Stimulated activated CD4-positive, alpha-beta T cell treated with anti-CD3 and anti-CD28 coated beads, Interleukin-1b, Interleukin-23, amount 100 ng/mL, for 4 hours (primary cell): ENCODE results near the gene PPP2R2C.

Experiments
- DNase-seq, 2 donors: peaks; one replicate each; pipeline ENCODE4 v3.0.0-alpha.2; 2020; ENCODE audit warnings: low read depth in 2 of 2

PPP2R2C gene

DNA sequence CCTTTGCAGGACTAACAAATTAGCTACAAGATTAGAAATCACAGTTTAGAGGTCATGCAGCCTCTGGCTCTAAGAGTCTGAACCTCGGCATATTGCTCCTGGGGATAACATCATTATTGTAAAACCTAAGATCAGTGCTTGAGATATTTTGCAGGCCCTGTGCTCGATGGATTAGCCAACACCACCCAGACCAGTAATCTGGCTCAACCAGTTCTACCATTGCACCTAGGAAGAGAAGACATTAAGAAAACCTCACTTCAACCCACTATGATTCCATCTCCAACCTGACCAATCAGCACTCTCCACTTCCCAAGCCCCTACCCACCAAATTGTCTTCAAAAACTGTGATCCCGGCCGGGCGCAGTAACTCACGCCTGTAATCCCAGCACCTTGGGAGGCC, 159.2 kb downstream of the PPP2R2C start:
- no peak for DNase-seq

- DNase-seq: no peak
These were observed 162.6 kb downstream of the PPP2R2C start for GRCh38 chr4:6309777-6310176.

DNA sequence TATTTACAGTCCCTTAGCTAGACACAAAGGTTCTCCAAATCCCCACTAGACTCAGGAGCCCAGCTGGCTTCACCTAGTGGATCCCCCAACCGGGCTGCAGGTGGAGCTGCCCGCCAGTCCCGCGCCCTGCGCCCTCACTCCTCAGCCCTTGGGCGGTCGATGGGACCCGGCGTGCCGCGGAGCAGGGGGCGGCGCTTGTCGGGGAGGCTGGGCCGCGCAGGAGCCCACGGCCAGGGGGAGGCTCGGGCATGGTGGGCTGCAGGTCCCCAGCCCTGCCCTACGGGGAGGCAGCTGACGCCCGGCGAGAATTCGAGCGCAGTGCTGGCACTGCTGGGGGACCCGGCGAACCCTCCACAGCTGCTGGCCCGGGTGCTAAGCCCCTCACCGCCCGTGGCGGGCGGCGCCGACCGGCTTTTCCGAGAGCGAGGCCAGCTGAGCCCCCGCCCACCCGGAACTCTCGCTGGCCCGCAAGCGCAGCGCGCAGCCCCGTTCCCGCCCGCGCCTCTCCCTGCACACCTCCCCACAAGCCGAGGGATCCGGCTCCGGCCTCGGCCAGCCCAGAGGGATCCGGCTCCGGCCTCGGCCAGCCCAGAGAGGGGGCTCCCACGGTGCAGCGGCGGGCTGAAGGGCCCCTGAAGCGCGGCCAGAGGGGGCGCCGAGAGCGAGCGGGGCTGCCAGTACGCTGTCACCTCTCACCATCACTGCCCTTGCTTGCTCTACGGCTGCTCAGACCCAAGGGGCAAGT, 163.3 kb downstream of the PPP2R2C start:
- peak in 1 of 2 donors; percentile 9 for DNase-seq

DNA sequence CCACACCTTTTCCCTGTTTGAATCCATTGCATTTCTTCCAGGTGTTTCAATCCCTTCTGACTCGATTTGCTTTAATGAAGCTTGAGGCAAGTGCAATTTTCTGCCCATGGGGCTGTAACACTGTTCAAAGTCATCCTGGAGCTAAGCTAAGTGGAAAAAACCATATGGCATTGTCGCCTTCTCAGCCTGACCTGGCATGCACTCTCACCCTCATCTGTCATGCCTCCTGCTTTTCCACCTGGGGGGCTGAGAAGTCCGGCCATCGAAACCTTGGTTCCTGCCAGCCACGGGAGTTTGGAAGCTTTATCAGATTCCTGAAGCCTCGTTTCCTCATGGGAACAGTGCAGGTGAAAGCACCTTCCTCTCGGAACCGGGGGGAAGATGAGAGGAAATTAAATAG, 164.5 kb downstream of the PPP2R2C start:
- no peak for DNase-seq

DNA sequence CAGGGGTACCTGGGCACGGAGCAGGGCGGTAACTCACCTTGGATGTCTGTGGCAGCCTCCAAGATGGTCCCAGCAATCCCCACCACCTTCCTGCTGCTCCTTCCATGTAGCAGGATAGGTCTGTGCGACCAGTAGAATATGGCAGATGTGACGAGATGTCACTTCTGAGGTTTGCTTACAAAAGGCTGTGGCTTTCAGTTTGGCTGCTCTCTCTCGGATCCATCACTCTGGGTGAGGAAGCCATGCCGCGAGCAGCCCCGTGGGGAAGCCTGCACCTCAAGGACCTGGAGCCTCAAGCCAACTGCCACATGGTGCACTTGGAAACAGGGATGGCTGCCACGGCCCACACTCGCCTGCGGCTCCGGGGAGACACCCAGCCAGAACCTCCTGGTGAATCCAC, 165.2 kb downstream of the PPP2R2C start:
- no peak for DNase-seq

DNA sequence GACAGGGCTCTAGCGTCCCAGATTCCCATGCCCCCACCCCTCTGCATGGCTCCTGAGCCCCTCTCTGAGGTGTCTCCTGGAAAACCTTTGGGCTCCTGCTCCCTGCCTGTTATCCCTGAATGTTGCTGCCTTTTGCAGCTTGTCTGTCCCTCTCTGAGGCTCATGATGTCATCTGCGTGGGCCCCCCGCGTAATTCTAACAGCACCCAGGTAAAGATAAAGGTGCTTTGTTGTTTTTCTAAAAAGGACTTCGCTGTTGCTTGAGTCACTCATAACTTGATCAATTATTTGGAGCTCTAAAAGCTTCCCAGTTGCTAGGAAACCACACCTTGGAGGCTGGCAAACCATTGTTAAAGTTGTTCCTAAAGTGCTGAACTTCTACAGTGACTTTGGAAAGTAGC, 166.1 kb downstream of the PPP2R2C start:
- DNase-seq: no peak

- no peak for DNase-seq
These were observed 168.5 kb downstream of the PPP2R2C start for GRCh38 chr4:6303943-6304342.

- DNase-seq: no peak
These were observed 169.5 kb downstream of the PPP2R2C start for GRCh38 chr4:6302869-6303268.

DNA sequence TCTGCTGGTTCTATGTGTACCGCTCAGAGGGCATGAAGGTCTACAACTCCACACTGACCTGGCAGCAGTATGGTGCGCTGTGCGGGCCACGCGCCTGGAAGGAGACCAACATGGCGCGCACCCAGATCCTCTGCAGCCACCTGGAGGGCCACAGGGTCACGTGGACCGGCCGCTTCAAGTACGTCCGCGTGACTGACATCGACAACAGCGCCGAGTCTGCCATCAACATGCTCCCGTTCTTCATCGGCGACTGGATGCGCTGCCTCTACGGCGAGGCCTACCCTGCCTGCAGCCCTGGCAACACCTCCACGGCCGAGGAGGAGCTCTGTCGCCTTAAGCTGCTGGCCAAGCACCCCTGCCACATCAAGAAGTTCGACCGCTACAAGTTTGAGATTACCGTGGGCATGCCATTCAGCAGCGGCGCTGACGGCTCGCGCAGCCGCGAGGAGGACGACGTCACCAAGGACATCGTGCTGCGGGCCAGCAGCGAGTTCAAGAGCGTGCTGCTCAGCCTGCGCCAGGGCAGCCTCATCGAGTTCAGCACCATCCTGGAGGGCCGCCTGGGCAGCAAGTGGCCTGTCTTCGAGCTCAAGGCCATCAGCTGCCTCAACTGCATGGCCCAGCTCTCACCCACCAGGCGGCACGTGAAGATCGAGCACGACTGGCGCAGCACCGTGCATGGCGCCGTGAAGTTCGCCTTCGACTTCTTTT, 170.5 kb downstream of the PPP2R2C start:
- DNase-seq: no peak

DNA sequence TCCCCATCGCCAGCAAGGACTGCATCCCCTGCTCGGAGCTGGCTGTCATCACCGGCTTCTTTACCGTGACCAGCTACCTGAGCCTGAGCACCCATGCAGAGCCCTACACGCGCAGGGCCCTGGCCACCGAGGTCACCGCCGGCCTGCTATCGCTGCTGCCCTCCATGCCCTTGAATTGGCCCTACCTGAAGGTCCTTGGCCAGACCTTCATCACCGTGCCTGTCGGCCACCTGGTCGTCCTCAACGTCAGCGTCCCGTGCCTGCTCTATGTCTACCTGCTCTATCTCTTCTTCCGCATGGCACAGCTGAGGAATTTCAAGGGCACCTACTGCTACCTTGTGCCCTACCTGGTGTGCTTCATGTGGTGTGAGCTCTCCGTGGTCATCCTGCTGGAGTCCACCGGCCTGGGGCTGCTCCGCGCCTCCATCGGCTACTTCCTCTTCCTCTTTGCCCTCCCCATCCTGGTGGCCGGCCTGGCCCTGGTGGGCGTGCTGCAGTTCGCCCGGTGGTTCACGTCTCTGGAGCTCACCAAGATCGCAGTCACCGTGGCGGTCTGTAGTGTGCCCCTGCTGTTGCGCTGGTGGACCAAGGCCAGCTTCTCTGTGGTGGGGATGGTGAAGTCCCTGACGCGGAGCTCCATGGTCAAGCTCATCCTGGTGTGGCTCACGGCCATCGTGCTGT, 171.2 kb downstream of the PPP2R2C start:
- no peak for DNase-seq

DNA sequence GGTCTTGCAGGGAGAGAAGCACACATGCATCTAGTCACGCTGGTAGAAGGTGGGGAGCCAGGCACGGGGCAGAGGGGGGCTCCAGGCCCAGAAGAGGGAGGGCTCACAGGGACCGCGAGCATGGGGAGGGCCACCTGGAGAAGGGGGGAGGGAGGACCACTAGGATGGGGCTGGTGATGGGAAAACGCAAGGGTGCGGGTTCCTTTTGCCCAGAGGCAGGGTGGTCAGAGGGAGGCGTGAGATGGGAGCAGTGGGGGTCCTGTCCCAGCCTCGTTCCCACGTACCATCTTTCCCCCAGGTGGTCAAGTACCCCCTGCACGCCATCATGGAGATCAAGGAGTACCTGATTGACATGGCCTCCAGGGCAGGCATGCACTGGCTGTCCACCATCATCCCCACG, 172.1 kb downstream of the PPP2R2C start:
- no peak for DNase-seq

DNA sequence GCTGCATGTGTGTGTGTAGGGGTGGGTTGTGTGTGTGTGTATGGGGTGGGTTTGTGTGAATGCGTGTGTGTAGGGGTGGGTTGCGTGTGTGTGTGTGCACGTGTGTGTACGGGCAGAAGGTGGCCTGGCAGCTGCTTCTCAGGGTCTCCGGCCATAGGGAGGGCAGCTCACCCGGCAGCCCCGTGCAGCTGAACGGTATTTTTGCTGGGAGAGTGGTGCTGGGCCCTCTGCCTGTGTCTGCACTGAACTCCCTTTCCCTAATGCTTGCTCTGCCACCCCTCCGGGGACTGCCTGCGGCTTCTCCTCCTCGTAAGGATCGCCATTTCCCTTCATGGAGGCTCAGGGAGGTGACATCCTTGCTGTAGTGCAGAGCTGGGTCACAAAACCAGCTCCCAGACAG, 172.5 kb downstream of the PPP2R2C start:
- no peak for DNase-seq

GRCh38 chr4:6298852-6299251, 173.6 kb downstream of the PPP2R2C start:
- DNase-seq: no peak

DNA sequence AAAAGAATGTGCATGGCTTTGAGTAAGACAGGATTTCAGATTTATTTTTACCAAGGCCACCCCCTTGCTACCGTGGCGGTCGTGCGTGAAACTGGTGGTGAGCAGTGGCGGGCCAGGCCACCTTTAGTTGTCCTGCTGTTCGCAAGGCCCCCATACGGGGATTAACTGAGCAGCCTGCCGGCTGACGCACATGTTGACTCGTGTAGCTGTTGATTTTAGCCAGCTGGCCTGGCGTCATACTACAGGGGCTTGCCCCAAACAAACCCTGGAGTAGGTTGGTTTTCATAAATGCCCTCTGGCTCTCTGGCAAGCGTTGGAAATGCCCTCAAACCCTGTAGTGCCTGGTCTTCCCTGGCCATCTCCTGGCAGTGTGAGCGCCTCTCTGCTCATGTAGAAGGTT, 174.4 kb downstream of the PPP2R2C start:
- no peak for DNase-seq

GRCh38 chr4:6297266-6297815, 175.1 kb downstream of the PPP2R2C start:
- no peak for DNase-seq

DNA sequence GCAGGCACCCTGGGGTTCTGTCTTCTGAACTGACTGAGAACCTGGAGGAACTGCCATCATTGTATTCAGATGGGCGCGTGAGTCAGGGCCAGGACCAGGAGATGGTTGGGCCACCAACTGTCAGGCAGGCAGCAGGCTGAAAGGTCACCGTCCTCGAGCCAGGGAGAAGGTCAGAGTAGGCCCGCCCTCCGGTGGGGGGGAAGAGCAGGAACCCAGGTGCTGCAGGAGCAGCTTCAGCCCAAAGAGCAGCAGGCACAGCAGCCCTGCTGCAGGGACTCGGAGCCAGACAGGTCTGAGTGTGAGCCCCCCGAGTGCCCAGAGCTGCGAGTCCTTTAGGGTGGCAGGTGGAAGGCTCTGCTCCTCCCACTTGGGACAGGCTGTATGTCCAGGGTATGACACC, 176.4 kb downstream of the PPP2R2C start:
- DNase-seq: no peak

- no peak for DNase-seq
These were observed 176.9 kb downstream of the PPP2R2C start for GRCh38 chr4:6295495-6295894.

DNA sequence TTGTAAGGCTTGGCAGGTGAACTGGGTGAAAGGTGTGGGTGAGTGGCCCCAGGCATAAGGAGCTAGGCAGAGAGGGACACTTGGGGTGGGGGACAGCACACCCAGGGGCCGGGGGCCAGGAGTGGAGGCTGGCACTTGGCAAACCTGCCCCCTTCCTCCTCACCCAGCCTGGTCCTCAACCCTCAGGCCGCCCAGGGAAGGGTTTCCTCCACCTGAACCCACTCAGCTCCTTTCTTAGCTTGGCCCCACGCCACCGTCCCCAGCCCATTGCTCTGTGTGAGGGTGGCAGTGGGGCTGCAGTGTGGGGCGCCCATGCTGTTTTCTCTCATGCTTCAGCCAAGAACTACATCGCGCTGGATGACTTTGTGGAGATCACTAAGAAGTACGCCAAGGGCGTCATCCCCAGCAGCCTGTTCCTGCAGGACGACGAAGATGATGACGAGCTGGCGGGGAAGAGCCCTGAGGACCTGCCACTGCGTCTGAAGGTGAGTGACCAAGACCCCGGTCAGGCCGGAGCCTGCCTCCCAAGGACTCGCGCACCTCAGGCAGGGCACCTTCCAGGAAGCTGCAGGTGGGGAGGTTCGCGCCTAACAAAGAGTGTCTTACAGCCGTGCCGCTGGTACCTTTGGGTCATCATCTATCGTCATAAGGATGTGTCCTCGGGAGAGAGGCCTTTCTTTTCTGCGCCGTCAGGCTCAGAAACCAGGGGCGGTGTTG, 177.6 kb downstream of the PPP2R2C start:
- no peak for DNase-seq

DNA sequence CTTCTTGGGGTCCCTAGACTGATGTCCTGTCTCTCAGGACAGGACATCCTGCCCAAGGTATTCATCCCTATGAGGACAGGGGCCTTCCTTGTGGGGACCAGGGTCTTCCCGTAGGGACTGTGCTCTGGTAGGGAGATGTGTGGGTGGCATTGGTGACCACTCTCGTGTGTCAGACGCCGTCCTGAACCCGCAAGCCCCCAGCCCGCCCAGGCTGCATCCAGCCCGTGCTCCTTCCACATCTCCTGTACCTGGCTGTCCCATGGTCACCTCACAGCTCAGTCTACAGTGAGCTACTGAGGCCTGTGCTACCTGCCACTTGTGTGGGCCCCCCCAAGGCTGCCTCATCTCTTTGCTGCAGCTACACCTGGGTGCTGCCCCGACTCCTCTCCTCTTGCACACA, 178.8 kb downstream of the PPP2R2C start:
- no peak for DNase-seq

DNA sequence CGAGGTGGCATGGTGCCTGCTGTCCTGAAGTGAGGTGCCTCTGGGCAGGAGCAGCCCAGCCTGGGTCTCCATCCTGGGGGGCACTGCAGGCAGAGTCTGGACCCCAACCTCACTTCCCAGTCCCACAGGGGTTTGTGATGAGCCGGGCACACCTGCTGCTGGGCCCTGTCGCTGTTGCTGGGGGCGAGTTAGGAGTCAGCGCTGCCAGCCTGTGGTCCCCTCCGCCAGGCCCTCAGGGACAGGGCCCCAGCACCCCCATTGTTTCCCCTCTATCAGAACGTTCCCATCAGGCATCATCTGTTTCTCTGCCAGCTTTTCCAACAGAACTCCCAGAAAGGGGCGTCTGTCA, 179.3 kb downstream of the PPP2R2C start:
- DNase-seq: no peak

DNA sequence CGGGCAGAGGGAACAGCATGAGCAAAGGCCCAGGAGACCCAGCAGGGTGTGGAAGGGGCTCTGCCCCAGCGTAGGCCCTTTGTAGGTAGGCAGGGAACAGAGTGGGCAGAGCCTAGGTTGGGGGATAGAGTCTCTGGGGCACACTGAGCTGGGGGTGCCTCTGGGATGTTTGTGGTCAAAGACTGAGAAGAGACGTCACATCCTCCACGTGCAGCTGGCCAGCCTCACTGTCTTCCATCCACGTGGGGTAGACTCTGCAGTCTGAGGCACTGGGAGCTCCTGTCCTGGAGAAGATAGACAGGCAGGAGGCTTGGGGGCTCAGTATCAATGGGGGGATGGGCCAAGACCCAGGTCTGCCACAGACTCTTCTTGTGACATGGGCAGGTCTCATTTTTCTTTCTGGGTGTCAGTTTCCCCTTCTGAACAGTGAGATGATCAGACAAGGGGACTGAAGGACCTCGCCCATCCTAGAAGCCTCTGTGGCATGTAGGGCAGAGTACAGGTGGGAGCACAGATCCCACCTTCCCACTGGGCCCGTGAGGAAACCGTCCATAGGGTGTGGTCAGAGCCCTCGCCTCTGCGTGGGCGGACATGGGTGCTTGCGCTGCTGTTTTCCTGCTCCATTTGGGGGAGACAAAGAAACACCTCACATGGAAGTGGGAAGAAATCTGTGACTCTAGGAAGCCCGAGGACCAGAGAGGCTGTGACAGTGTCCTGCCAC, 179.9 kb downstream of the PPP2R2C start:
- DNase-seq: no peak
